Right kidney (tissue), 9 donors: Measurements from ENCODE around the gene TUBB3.
"Not testable (repeated sequence)": the region's sequence is repeated elsewhere in the genome, so short reads cannot be mapped to it uniquely, and the experiment has no call there.

Experiments
- DNase-seq: peaks from one replicate; pipeline ENCODE4 v3.0.0-alpha.2; 2016
- long read RNA-seq, 8 donors: transcript quantifications; one replicate each; lab custom pipeline, GENCODE V29; 2026

TUBB3 gene
- long read RNA-seq, donor 1, transcript TUBB3-201 (4 exons, 1,769 nt) = major isoform, 7 of 7 reads
- long read RNA-seq, donor 1, partial matches to known transcripts = 0 of 7 reads
- long read RNA-seq, donor 1, other reads (novel, unspliced or antisense) = 0 of 7 reads
- long read RNA-seq, donor 2, transcript TUBB3-201 (4 exons, 1,769 nt) = major isoform, 5 of 5 reads
- long read RNA-seq, donor 2, partial matches to known transcripts = 0 of 5 reads
- long read RNA-seq, donor 2, other reads (novel, unspliced or antisense) = 0 of 5 reads
- long read RNA-seq, donor 3 = 0 reads
- long read RNA-seq, donor 4, partial matches to known transcripts = 0 of 2 reads
- long read RNA-seq, donor 4, other reads (novel, unspliced or antisense) = 0 of 2 reads
- long read RNA-seq, donor 5, transcript TUBB3-201 (4 exons, 1,769 nt) = major isoform, 6 of 7 reads
- long read RNA-seq, donor 5, partial matches to known transcripts = 0 of 7 reads
- long read RNA-seq, donor 5, other reads (novel, unspliced or antisense) = 0 of 7 reads
- long read RNA-seq, donor 6, transcript TUBB3-201 (4 exons, 1,769 nt) = major isoform, 5 of 5 reads
- long read RNA-seq, donor 6, partial matches to known transcripts = 0 of 5 reads
- long read RNA-seq, donor 6, other reads (novel, unspliced or antisense) = 0 of 5 reads
- long read RNA-seq, donor 7 = 0 reads
- long read RNA-seq, donor 8, partial matches to known transcripts = 0 of 1 reads
- long read RNA-seq, donor 8, other reads (novel, unspliced or antisense) = 0 of 1 reads

- peak; percentile 81 for DNase-seq
These were observed at the start of gene TUBB3 for GRCh38 chr16:89922884-89923639. TSS of gene TUBB3 (plus strand) at chr16:89923342. CDS start at chr16:89923402, 60 bp downstream.

- DNase-seq = peak; percentile 72
These were observed 49.0 kb upstream of the TUBB3 start for GRCh38 chr16:89873972-89874689.

- DNase-seq = not testable (repeated sequence)
These were observed 44.0 kb upstream of the TUBB3 start for GRCh38 chr16:89879123-89879522.

- no peak for DNase-seq
These were observed 42.4 kb upstream of the TUBB3 start for GRCh38 chr16:89880477-89881367.

- DNase-seq = no peak
These were observed 41.8 kb upstream of the TUBB3 start for GRCh38 chr16:89881368-89881730.

- DNase-seq = no peak
These were observed 39.6 kb upstream of the TUBB3 start for GRCh38 chr16:89883346-89884040.

- no peak for DNase-seq
These were observed 39.1 kb upstream of the TUBB3 start for GRCh38 chr16:89884041-89884421.

GRCh38 chr16:89887243-89887642 is 35.9 kb upstream of the TUBB3 start:
- DNase-seq = no peak

GRCh38 chr16:89890200-89890599 is 32.9 kb upstream of the TUBB3 start:
- no peak for DNase-seq

- DNase-seq = no peak
These were observed 32.1 kb upstream of the TUBB3 start for GRCh38 chr16:89890886-89891657.

- no peak for DNase-seq
These were observed 31.0 kb upstream of the TUBB3 start for GRCh38 chr16:89892055-89892630.

- no peak for DNase-seq
These were observed 30.5 kb upstream of the TUBB3 start for GRCh38 chr16:89892635-89893034.

GRCh38 chr16:89893642-89894548 is 29.2 kb upstream of the TUBB3 start:
- no peak for DNase-seq

GRCh38 chr16:89895482-89896250 is 27.5 kb upstream of the TUBB3 start:
- DNase-seq = no peak

- no peak for DNase-seq
These were observed 25.9 kb upstream of the TUBB3 start for GRCh38 chr16:89897204-89897603.

GRCh38 chr16:89898201-89898967 is 24.8 kb upstream of the TUBB3 start:
- DNase-seq = no peak
